ENCODE measurements around the gene SUFU. TPM values are rescaled to one million over a fixed set of nuclear protein-coding genes. Genes with fewer than 3 reads are reported as not detected.
"Not testable (repeated sequence)": the region's sequence is repeated elsewhere in the genome, so short reads cannot be mapped to it uniquely, and the experiment has no call there.

The SUFU gene
- total RNA-seq, 2 experiments from 2014 or later, result 8.5 to 8.8 TPM

DNA sequence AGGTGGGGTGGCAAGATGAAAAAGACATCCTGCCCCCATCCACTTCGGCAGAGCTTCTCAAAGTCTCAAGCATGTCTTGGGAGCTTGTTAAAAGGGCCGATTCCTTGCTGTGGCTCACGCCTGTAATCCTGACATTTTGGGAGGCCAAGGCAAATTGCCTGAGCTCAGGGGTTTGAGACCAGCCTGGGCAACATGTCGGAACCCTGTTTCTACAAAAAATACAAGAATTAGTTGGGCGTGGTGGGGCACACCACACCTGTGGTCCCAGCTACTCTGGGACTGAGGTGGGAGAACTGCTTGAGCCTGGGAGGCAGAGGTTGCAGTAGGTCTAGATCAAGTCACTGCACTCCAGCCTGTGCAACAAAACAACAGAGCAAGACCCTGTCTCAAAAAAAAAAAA lies 155.0 kb downstream of the SUFU start:
- TF ChIP-seq CTCF (IDR thresholded peaks at IDR 0.05), result no peak
- ChIA-PET CTCF (interaction anchor here (0.7 to 8.6 kb wide), 3 partner anchors 11 to 17 kb away, joined by 3 to 73 read pairs (median 4); partner anchors contain the start of gene TRIM8), POLR2A (interaction anchor here (1.1 to 7.2 kb wide), 5 partner anchors 7 to 16 kb away, joined by 3 to 67 read pairs (median 8); partner anchors contain the start of gene TRIM8)
- ATAC-seq (no peak), DNase-seq (no peak)
- Mint-ChIP-seq H3K27ac (peak overlapping the region; percentile 65), H3K4me1 (ENCODE audit: low read depth) (peaks cover 59% of the 10 kb centered on the region), H3K27me3 (no peaks in the 10 kb centered on the region), H3K4me3 (no peak overlapping the region), H3K9me3 (no peaks in the 10 kb centered on the region), H3K36me3 (ENCODE audit: low read depth) (peaks cover 31% of the 10 kb centered on the region)
- intact Hi-C loops (cut with micrococcal nuclease), result no loop called here

- peak overlapping the region; percentile 61 for H3K4me3 Mint-ChIP-seq
- no peaks in the 10 kb centered on the region for H3K27me3 Mint-ChIP-seq
- CTCF ChIA-PET, result interaction anchor here (0.9 to 8.6 kb wide), 10 partner anchors 9 to 158 kb away, joined by 3 to 73 read pairs (median 4); partner anchors contain the start of genes ACTR1A, ARL3, SFXN2 and TRIM8
- H3K9me3 Mint-ChIP-seq, result no peaks in the 10 kb centered on the region
- POLR2A ChIA-PET, result interaction anchor here (0.8 to 7.2 kb wide), 11 partner anchors 9 to 82 kb away, joined by 3 to 67 read pairs (median 6); partner anchors contain the start of genes ARL3, TRIM8 and WBP1L
- no peak for TF ChIP-seq CTCF (IDR thresholded peaks at IDR 0.05)
- peak overlapping the region; percentile 91 for H3K27ac Mint-ChIP-seq
- peaks cover 19% of the 10 kb centered on the region for H3K36me3 Mint-ChIP-seq (ENCODE audit: low read depth)
- intact Hi-C loops (cut with micrococcal nuclease), result loop anchor here (2.0 kb wide), 1 partner anchor 14 kb away; no protein-coding TSS in a partner anchor
- H3K4me1 Mint-ChIP-seq (ENCODE audit: low read depth), result peaks cover 45% of the 10 kb centered on the region
- DNase-seq (peak; percentile 93), ATAC-seq (peak; percentile 83)
These were observed 157.3 kb downstream of the SUFU start for GRCh38 chr10:102660888-102661657.

- Mint-ChIP-seq H3K27me3 (no peaks in the 10 kb centered on the region), H3K9me3 (no peaks in the 10 kb centered on the region), H3K4me1 (ENCODE audit: low read depth) (peaks cover 47% of the 10 kb centered on the region), H3K4me3 (peak overlapping the region; percentile 61), H3K27ac (peak overlapping the region; percentile 91), H3K36me3 (ENCODE audit: low read depth) (peaks cover 17% of the 10 kb centered on the region)
- POLR2A ChIA-PET, result interaction anchor here (0.8 to 7.2 kb wide), 9 partner anchors 8 to 53 kb away, joined by 3 to 67 read pairs (median 9); partner anchors contain the start of genes ARL3 and TRIM8
- intact Hi-C loops (cut with micrococcal nuclease), result loop anchor here (2.0 kb wide), 1 partner anchor 15 kb away; no protein-coding TSS in a partner anchor
- CTCF ChIA-PET, result interaction anchor here (0.9 to 8.6 kb wide), 6 partner anchors 8 to 159 kb away, joined by 3 to 73 read pairs (median 5); partner anchors contain the start of genes ACTR1A, ARL3, SFXN2 and TRIM8
- peak; percentile 48 for ATAC-seq
- no peak for DNase-seq
- no peak for TF ChIP-seq CTCF (IDR thresholded peaks at IDR 0.05)
These were observed 157.9 kb downstream of the SUFU start for GRCh38 chr10:102661658-102662028.

- Mint-ChIP-seq H3K4me1 (ENCODE audit: low read depth) (peaks cover 37% of the 10 kb centered on the region), H3K27me3 (no peaks in the 10 kb centered on the region), H3K4me3 (no peak overlapping the region), H3K27ac (no peak overlapping the region), H3K9me3 (no peaks in the 10 kb centered on the region), H3K36me3 (ENCODE audit: low read depth) (no peaks in the 10 kb centered on the region)
- no peak for ATAC-seq
- no peak for TF ChIP-seq CTCF (IDR thresholded peaks at IDR 0.05)
- CTCF ChIA-PET, result interaction anchor here (1.0 to 1.2 kb wide), 3 partner anchors 8 to 48 kb away, joined by 3 read pairs; partner anchors contain the start of genes ARL3 and SFXN2
- POLR2A ChIA-PET, result interaction anchor here (1.4 to 1.8 kb wide), 2 partner anchors 9 to 19 kb away, joined by 5 to 8 read pairs; no protein-coding TSS in a partner anchor
- no peak for DNase-seq
- intact Hi-C loops (cut with micrococcal nuclease), result no loop called here
These were observed 162.2 kb downstream of the SUFU start for GRCh38 chr10:102665904-102666509.

- H3K9me3 Mint-ChIP-seq; ATAC-seq; H3K36me3 Mint-ChIP-seq (ENCODE audit: low read depth); H3K27me3 Mint-ChIP-seq; DNase-seq; H3K27ac Mint-ChIP-seq; H3K4me3 Mint-ChIP-seq; intact Hi-C loops (cut with micrococcal nuclease): not testable (repeated sequence)
- peaks cover 25% of the 10 kb centered on the region for H3K4me1 Mint-ChIP-seq (ENCODE audit: low read depth)
- ChIA-PET CTCF (interaction anchor here (0.9 to 5.3 kb wide), 4 partner anchors 9 to 234 kb away, joined by 3 to 73 read pairs (median 10); no protein-coding TSS in a partner anchor), POLR2A (interaction anchor here (1.2 to 2.0 kb wide), 3 partner anchors 8 to 157 kb away, joined by 3 to 5 read pairs (median 5); no protein-coding TSS in a partner anchor)
These were observed 163.6 kb downstream of the SUFU start for GRCh38 chr10:102667411-102667810.

Measured in activated CD8-positive, alpha-beta T cell treated with anti-CD3 and anti-CD28 coated beads for 36 hours (primary cell).